Stomach (tissue), 4 donors: Measurements from ENCODE around the gene MARCHF9.

Source experiments
- POLR2A ChIP-seq, 4 donors: fragments of 450-650 bp; IDR thresholded peaks; one replicate each; pipeline ENCODE4 v1.6.1; 2016; ENCODE audit warnings: antibody characterized with exemption in 4 of 4, control low read depth in 2 of 4, mild to moderate bottlenecking in 1 of 4, moderate library complexity in 1 of 4
- TF ChIP-seq, protein P1 (sequence below), 7 experiments: fragments of 450-650 bp in 4 of 7; fragments of 200-600 bp in 3 of 7; sonication (generic) in 3 of 7; IDR thresholded peaks; one replicate each; pipeline ENCODE4 v1.5.1; 2016 to 2019; ENCODE audit warnings: antibody characterized with exemption in 7 of 7, control low read depth in 2 of 7, mild to moderate bottlenecking in 1 of 7

GRCh38 chr12:57750561-57751431 is 4.1 kb upstream of the MARCHF9 start:
- TF ChIP-seq, protein P1, sequence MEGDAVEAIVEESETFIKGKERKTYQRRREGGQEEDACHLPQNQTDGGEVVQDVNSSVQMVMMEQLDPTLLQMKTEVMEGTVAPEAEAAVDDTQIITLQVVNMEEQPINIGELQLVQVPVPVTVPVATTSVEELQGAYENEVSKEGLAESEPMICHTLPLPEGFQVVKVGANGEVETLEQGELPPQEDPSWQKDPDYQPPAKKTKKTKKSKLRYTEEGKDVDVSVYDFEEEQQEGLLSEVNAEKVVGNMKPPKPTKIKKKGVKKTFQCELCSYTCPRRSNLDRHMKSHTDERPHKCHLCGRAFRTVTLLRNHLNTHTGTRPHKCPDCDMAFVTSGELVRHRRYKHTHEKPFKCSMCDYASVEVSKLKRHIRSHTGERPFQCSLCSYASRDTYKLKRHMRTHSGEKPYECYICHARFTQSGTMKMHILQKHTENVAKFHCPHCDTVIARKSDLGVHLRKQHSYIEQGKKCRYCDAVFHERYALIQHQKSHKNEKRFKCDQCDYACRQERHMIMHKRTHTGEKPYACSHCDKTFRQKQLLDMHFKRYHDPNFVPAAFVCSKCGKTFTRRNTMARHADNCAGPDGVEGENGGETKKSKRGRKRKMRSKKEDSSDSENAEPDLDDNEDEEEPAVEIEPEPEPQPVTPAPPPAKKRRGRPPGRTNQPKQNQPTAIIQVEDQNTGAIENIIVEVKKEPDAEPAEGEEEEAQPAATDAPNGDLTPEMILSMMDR (IDR thresholded peaks at IDR 0.05): no peak
- TF ChIP-seq POLR2A (IDR thresholded peaks at IDR 0.05): no peak
